ENCODE measurements around the gene PANK1.

PANK1 gene

DNA sequence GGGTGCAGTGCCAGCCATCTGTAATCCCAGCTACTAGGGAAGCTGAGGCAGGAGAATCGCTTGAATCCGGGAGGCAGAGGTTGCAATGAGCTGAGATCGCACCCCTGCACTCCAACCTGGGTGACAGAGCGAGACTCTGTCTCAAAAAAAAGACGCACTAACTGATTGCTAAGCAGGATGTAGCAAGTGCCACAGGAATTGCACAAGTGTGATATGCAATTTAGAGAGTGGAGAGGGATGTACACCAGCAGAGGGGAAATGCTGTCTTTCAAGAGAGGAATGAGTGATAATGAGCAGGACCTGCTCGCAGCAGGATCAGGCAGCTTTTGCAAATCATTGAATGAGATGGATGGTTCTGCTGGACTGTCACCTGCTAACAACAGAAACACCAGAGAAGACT lies 96.4 kb downstream of the PANK1 start (continued):
- TF ChIP-seq ZNF513 (tag by site-specific recombination; IDR thresholded peaks at IDR 0.05) (no peak), ZNF473 (tag by site-specific recombination; IDR thresholded peaks at IDR 0.05) (no peak), ZNF521 (tag by site-specific recombination; IDR thresholded peaks at IDR 0.05) (no peak), ZNF423 (tag by site-specific recombination; IDR thresholded peaks at IDR 0.05) (no peak), ZNF426 (tag by site-specific recombination; IDR thresholded peaks at IDR 0.05) (no peak), ZNF558 (tag by site-specific recombination; IDR thresholded peaks at IDR 0.05) (no peak), ZNF16 (tag by site-specific recombination; IDR thresholded peaks at IDR 0.05; ENCODE audit: low read depth) (no peak), ZNF830 (tag by site-specific recombination; IDR thresholded peaks at IDR 0.05; ENCODE audit: low read depth) (no peak), ZNF169 (tag by site-specific recombination; IDR thresholded peaks at IDR 0.05) (no peak), ZNF148 (tag by site-specific recombination; IDR thresholded peaks at IDR 0.05; ENCODE audit: borderline replicate concordance) (no peak)

GRCh38 chr10:89547853-89548513 lies 97.1 kb downstream of the PANK1 start:
- Histone ChIP-seq H3K36me3 (ENCODE audit: control insufficient read depth in 2 of 2, insufficient read depth in 1 of 2, low read length in 2 of 2) (no peaks in the 10 kb centered on the region), H3K4me1 (ENCODE audit: control insufficient read depth, insufficient read depth, low read length) (no peaks in the 10 kb centered on the region), H3K9me3 (ENCODE audit: control insufficient read depth, insufficient read depth, low read depth, low read length) (no peaks in the 10 kb centered on the region), H3K27ac (ENCODE audit: extremely low read depth, low read depth, low read length) (no peak overlapping the region), H3K4me3 (ENCODE audit: low read depth, low read length) (no peak overlapping the region)
- POLR2A ChIA-PET, result no interaction called here
- no peak for TF ChIP-seq ZNF629 (tag by site-specific recombination; IDR thresholded peaks at IDR 0.05)
- TF ChIP-seq ZNF155 (tag by site-specific recombination; IDR thresholded peaks at IDR 0.05), result no peak
- no peak for TF ChIP-seq ZFP37 (tag by site-specific recombination; IDR thresholded peaks at IDR 0.05)
- TF ChIP-seq ZNF530 (tag by site-specific recombination; IDR thresholded peaks at IDR 0.05; ENCODE audit: low read depth), result no peak
- TF ChIP-seq ZNF544 (tag by site-specific recombination; IDR thresholded peaks at IDR 0.05), result no peak
- no peak for TF ChIP-seq ZNF600 (tag by site-specific recombination; IDR thresholded peaks at IDR 0.05)
- no peak for TF ChIP-seq GFI1B (tag by site-specific recombination; IDR thresholded peaks at IDR 0.05)
- TF ChIP-seq, protein P1, sequence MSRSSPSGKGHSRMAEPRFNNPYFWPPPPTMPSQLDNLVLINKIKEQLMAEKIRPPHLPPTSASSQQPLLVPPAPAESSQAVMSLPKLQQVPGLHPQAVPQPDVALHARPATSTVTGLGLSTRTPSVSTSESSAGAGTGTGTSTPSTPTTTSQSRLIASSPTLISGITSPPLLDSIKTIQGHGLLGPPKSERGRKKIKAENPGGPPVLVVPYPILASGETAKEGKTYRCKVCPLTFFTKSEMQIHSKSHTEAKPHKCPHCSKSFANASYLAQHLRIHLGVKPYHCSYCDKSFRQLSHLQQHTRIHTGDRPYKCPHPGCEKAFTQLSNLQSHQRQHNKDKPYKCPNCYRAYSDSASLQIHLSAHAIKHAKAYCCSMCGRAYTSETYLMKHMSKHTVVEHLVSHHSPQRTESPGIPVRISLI (tag by site-specific recombination; IDR thresholded peaks at IDR 0.05), result no peak
- TF ChIP-seq YY2 (tag by site-specific recombination; IDR thresholded peaks at IDR 0.05), result no peak
- no peak for TF ChIP-seq ZNF248 (tag by site-specific recombination; IDR thresholded peaks at IDR 0.05)
- no peak for TF ChIP-seq ZNF335 (tag by site-specific recombination; conservative IDR thresholded peaks at IDR 0.05)
- TF ChIP-seq ZNF341 (tag by site-specific recombination; IDR thresholded peaks at IDR 0.05; ENCODE audit: low read depth), result no peak
- CTCF ChIA-PET, result interaction anchor here (0.5 kb wide), 1 partner anchor 81 kb away, joined by 3 read pairs; no protein-coding TSS in a partner anchor

All from HEK293 (cell line).